ENCODE results near the gene NEDD9. TPM values are rescaled to one million over a fixed set of nuclear protein-coding genes. Genes with fewer than 3 reads are reported as not detected.

Gene NEDD9
- total and polyA plus RNA-seq, 2 of the 13 experiments (the other 11 are each of a cell fraction or from before 2014, with no cell fraction given), result 27.1 to 389 TPM

GRCh38 chr6:11232193-11232769, at the start of gene NEDD9 (continued):
- TF ChIP-seq HIVEP1 (CRISPR knock-in tag; IDR thresholded peaks at IDR 0.05) (0 out of 2 replicates have a peak, but pooled peaks have one; percentile 55), RFXANK (CRISPR knock-in tag; IDR thresholded peaks at IDR 0.05) (peak; percentile 86; the same call in 1 of the 2 replicates), KAT8 (CRISPR knock-in tag; IDR thresholded peaks at IDR 0.05) (peak; percentile 74), BCL3 (CRISPR knock-in tag; IDR thresholded peaks at IDR 0.05) (no peak), FOXM1 (CRISPR knock-in tag; IDR thresholded peaks at IDR 0.05) (no peak), PHF20 (CRISPR knock-in tag; IDR thresholded peaks at IDR 0.05) (no peak), DDIT3 (CRISPR knock-in tag; IDR thresholded peaks at IDR 0.05) (no peak), ZNF773 (CRISPR knock-in tag; IDR thresholded peaks at IDR 0.05; ENCODE audit: borderline replicate concordance) (0 out of 2 replicates have a peak, but pooled peaks have one; percentile 40), ELK4 (CRISPR knock-in tag; IDR thresholded peaks at IDR 0.05; ENCODE audit: borderline replicate concordance) (no peak), EP300 (IDR thresholded peaks at IDR 0.05; ENCODE audit: low read depth in 2 of 2, low read length in 2 of 2) (no peak; a peak in 2 of 4 replicates), EP300 (CRISPR knock-in tag; IDR thresholded peaks at IDR 0.05; ENCODE audit: borderline replicate concordance) (peak; percentile 36; the same call in 1 of the 2 replicates), CTCF (CRISPR knock-in tag; IDR thresholded peaks at IDR 0.05) (peak; percentile 48), SYNCRIP (IDR thresholded peaks at IDR 0.05; ENCODE audit: insufficient read depth, low read depth, low read length) (no peak), RBAK (CRISPR knock-in tag; IDR thresholded peaks at IDR 0.05) (no peak), SUZ12 (IDR thresholded peaks at IDR 0.05; ENCODE audit: low read depth, low read length) (no peak), ATF3 (CRISPR knock-in tag; IDR thresholded peaks at IDR 0.05) (no peak), SATB2 (CRISPR knock-in tag; IDR thresholded peaks at IDR 0.05) (peak; percentile 67; the same call in 1 of the 2 replicates), ZNF7 (CRISPR knock-in tag; IDR thresholded peaks at IDR 0.05) (no peak), ZNF75D (CRISPR knock-in tag; IDR thresholded peaks at IDR 0.05; ENCODE audit: borderline replicate concordance) (no peak)

Measured in HepG2 (cell line).